HL-60/S4 treated with phorbol 12-myristate 13-acetate at 8.2 ng/mL for 4 days and 3 days (cell line): ENCODE data around the gene CRYBB1.

Source experiments
- in situ Hi-C: fragments of 300-500 bp; cut with MboI; formaldehyde crosslinking; loops from 2 replicates; pipeline ENCODE4 v1.15.0; 2022; ENCODE audit warnings: low sequenced_read_pairs

The CRYBB1 gene

DNA sequence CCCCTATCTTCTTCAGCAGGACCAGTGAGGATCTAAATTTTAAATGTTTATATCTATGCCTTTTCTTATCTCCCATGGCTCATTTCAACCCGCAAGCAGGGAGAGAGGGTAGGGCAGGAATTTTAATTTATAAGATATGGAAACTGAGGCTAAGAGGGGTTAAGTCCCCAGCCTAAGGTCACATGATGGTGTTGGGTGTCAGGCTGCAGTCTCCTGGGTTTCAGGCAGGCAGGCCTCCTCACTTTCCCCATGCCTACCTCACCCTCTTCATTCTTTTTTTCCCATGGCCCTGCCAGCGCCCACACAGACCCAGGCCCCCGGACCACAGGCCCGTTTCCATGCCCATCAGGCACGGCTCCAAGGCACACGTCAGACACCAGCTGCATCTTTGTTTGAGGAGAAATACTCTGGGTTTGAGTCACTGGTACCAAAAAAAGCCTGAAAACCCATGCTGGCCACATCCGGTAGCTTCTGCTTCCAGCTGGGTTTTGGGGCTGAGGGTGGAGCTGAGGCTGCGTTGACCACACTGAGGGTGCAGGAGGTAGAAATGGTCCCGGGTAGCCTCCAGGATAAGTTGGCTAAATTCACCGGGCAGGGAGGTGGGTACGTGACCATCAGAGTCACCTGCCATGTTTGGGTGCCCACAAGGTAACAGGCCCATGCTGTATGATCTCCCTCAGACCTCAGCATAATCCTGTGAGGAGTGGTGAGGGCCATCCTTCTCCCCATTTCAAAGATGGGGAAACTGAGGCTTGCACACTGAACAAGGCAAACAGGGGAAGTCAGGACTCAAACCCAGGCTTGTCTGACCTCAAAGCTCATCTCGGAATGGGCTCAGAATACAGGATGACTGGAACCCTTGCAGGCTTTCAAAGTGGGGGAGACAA is 7.5 kb downstream of the CRYBB1 start:
- in situ Hi-C loops: no loop called here

DNA sequence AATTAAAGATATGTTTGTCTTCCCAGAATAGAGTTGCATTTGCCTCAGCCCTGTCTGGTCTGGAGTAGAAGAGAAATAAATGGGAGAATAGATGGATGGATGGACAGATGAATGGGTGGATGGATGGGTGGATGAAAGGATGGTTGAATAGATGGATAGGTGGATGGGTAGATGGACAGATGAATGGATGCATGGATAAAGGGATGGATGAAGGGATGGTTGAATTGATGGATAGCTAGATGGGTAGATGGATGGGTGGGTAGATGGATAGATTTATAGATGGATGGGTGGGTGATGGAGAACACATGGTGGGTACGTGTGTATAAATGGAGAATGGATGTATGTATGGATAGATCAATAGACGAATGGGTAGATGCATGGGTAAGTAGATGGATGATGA is 8.5 kb downstream of the CRYBB1 start:
- in situ Hi-C loops: no loop called here

GRCh38 chr22:26608129-26608528 is 9.7 kb downstream of the CRYBB1 start:
- in situ Hi-C loops: no loop called here

- in situ Hi-C loops: no loop called here
These were observed 11.2 kb downstream of the CRYBB1 start for GRCh38 chr22:26606611-26607010.

DNA sequence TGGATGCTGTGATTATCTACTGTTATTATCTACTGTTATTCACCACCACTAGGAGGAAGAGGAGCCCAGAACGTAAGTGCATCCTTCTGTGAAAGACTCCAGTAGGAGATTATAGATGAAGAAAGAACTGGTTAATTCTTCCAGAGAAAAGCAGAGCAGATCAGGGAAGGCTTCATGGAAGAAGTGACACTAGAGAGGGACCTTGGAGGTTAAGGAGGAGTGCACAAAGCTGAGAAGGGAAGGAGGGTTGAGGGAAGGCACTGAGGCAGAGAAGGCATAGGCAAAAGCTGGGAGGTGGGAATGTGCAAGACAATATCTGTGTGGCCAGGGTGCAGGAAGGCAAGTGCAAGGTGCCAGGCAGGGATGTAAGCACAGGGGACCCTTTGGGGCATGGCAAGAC is 13.5 kb downstream of the CRYBB1 start:
- in situ Hi-C loops: no loop called here

DNA sequence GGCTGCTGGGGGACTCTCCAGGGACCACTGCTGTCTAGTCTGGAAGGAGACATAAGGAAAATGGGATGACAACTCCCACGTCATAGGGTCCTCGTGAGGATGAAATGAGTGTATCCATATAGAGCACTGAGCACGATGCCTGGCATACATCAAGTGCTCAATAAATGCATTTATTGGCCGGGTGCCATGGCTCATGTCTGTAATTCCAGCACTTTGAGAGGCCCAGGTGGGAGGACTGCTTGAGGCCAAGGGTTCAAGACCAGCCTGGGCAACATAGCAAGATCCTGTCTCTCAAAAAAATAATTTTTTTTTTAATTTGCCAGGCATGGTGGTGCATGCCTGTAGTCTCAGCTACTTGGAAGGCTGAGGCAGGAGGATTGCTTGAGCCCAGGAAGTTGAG is 15.7 kb downstream of the CRYBB1 start:
- in situ Hi-C loops: no loop called here

DNA sequence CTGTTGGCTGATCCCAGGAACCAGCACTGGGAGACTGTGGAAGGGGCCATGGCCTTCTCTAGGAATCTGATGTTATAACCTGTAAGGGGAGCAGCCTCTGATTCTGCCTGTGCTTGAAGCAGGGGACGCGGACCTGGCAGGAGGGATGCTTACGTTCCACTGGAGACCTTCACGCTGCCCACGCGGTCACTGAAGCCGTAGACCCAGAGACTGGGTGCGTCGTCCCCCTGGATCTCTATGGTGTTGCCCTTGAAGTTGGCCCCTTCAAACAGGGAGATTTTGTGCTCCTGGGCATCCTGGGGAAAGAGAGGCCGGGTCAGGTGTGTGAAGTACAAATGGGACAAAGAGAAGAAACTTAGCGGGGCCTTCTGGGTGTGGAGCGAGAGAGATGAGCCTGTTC is 16.1 kb downstream of the CRYBB1 start:
- in situ Hi-C loops: no loop called here

DNA sequence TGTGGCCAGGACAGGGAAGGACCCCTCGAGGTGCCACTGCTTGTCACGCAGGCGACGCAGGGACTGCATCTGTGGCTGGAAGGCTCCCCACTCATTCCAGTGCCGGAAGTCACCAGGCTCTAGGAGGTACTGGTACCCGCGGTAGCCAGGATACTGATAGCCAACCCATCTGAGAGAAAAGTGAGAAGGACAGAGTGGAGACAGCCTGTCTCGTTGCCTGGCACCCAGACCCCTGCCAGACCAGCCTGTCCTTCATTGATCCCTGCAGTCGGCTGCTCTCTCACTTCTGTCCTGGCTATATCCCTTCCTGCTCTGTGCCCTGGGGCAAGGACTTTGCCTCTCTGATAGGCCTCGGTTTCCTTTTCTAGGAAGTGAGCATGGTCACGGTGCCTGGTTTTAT is 18.3 kb downstream of the CRYBB1 start:
- in situ Hi-C loops: no loop called here

DNA sequence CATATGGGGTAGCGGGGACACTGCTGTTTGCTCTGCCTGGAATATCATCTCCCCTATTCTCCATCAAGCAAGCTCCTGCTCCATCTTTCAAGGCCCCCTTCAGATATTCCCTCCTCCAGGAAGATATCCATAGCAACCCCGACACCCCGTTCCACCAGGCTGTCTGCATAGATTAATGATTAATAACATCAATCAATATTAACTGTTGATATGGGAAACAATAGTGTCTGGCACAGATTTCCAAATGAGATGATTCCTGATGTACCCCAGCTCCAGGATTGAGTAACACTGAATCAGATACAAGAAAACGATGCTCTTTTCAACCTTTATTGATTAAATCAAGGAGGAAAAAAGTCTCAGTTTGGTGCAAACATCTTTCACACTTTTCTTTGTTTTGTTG is 20.3 kb downstream of the CRYBB1 start:
- in situ Hi-C loops: no loop called here

DNA sequence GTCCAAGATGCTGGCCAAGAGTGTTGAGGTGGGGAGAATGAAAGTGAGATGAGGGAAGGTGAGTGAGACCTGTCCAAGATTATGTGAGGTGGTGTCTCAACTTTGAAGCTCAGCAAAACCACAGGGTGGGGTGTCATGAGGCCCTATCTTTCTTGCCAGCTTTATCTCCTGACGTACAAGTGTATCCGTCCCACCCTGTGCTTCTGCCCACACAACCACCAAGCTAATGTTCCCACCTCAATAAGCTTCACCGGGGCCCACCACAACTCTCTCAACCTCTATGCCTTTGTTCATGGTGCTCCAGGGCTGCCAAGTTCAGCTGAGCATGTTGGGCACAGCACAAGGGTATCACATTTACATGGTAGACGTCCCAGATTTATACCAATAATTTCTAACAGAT is 20.8 kb downstream of the CRYBB1 start:
- in situ Hi-C loops: no loop called here

GRCh38 chr22:26593763-26594162 is 24.1 kb downstream of the CRYBB1 start:
- in situ Hi-C loops: no loop called here

GRCh38 chr22:26592421-26592891 is 25.4 kb downstream of the CRYBB1 start:
- in situ Hi-C loops: no loop called here

DNA sequence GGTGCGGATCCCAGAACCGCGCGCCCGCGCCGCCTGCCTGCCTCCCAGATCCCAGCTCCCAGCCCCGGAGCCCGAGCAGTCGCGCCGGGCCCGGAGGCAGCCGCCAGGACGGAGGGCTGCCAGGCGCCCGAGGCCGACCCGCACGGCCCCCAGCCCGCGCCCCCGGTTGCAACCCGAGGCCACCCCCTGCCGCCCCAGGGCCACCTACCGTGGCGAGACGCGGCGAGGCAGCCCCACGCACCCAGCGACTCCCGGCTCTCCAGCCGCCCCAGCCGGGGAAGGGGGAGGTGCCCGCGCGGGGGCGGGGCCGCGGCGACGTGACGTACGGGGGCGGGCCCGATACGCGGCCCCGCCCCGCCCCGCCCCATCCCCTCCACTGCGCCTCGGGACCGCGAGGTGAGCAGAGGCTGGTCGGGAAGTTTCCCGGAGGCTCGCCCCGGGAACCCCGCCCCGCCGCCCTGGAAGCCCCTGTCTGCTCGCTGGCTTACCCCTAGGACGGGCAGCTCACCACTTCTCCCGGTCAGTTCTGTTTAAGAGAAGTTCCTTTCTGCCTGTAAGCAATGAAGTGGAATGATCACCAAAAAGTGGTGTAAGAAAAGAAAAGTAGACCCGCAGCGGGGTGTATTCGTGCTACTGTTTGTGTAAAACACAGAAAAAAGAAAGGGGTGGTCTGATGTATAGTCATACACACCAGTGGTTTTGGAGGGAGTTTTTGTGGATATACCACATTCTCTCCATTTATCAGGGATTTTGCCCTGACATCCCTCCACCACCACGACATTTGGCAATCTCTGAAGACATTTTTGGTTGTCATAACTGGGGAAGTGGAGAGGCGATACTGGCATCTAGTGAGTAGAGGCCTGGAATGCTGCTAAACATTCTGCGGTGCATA is 27.7 kb downstream of the CRYBB1 start, which contains the start of gene TPST2:
Gene TPST2, minus strand, starts transcription at position 288 of the 892 bp plus-strand sequence. CDS start 48,502 bp downstream, outside the sequence.
- in situ Hi-C loops: no loop called here

- in situ Hi-C loops: no loop called here
These were observed 28.4 kb downstream of the CRYBB1 start for GRCh38 chr22:26589367-26589844.

- in situ Hi-C loops: no loop called here
These were observed 29.0 kb downstream of the CRYBB1 start for GRCh38 chr22:26588729-26589366.

- in situ Hi-C loops: no loop called here
These were observed 29.7 kb downstream of the CRYBB1 start for GRCh38 chr22:26587991-26588613.

- in situ Hi-C loops: no loop called here
These were observed 31.1 kb downstream of the CRYBB1 start for GRCh38 chr22:26586556-26587325.

DNA sequence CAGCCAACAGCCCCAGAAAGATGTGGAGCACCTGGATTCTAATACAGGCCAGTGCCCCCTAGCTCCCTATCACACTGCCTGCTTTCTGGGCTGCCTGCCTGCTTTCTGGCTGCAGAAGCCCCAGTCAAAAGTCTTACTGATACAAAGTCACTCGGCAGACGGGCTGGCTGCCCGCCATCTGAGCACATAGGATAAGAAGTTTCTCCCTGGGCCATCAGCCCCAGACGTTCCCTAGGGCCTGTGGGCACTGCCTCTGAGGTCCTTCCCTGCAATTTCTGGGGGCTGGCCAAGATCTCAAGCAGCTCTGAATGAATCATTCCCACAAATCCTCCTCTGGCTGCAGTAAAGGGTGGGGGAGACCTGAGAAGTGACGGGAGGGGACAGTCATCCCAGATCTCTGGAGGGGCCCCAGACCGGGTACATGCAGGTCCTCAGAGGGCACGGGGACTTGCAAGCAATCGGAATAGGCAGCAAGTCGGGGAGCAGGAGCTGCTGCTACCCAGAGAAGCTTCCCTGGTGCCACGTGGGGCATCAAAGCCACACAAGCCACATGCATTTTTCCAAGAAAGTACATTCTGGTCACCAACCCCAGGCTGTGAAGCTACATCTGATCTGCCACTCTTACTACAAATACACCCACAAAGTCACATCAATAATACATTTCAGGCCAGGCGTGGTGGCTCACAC is 32.6 kb downstream of the CRYBB1 start:
- in situ Hi-C loops: no loop called here

DNA sequence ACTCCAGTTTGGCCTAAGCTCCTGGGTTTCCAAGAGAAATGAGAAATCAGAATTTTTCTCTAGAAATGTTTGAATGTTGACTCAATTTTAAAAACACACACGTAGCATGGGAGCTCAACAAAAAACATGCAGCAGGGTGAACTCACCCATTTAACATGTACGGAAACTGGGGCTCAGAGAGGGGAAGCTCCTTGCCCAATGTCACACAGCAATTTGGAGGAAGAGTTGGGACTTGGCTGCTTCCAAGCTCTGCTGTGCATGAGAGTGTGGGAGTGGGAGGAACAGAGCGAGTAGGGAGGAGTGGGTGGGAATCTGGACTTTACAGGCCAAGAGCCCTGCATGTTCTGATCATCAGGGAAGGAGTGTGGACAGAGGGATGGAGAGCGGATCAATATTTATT is 33.8 kb downstream of the CRYBB1 start:
- in situ Hi-C loops: no loop called here
